Panc1 (cell line): Measurements from ENCODE around the gene SLC44A3. TPM values are rescaled to one million over a fixed set of nuclear protein-coding genes. Genes with fewer than 3 reads are reported as not detected.

Experiments used
- ATAC-seq: fragments of 200-7000 bp; cut with Tn5 transposase; 2 replicates; pipeline ENCODE4 v1.9.1; 2020; ENCODE audit warnings: mild to moderate bottlenecking, moderate library complexity
- BruUV-seq: library from RNA; stranded (reverse); fragments of 400-500 nt; replicated peaks from 2 replicates; lab custom pipeline; 2021; lab: Mats Ljungman, UMichigan
- CTCF ChIA-PET: fragments of 300-600 bp; sonication (Branson Sonifier 250); formaldehyde crosslinking; loops from one replicate; lab custom pipeline; 2022; ENCODE audit warnings: antibody characterized with exemption; lab: Charles Lee
- POLR2A ChIA-PET: fragments of 300-600 bp; sonication (Branson Sonifier 250); formaldehyde crosslinking; loops from one replicate; lab custom pipeline; 2022; ENCODE audit warnings: antibody characterized with exemption; lab: Charles Lee
- DNase-seq: peaks from one replicate; pipeline ENCODE4 v3.0.0-alpha.2; 2010; ENCODE audit warnings: low read depth, low spot score
- H3K27ac ChIP-seq: 2 replicates; pipeline ENCODE4 v1.5.1; 2011; ENCODE audit warnings: mild to moderate bottlenecking, low read length, inconsistent platforms
- H3K27me3 ChIP-seq: fragments of 200-500 bp; sonication (Bioruptor generic); 2 replicates; pipeline ENCODE4 v1.6.0; 2014; ENCODE audit warnings: low read length, inconsistent platforms; ENCODE audit not compliant: control insufficient read depth, insufficient read depth
- H3K36me3 ChIP-seq: fragments of 200-500 bp; sonication (Bioruptor generic); 2 replicates; pipeline ENCODE4 v1.5.1; 2014; ENCODE audit warnings: inconsistent platforms, mild to moderate bottlenecking, low read length, moderate library complexity; ENCODE audit not compliant: control insufficient read depth, insufficient read depth
- H3K4me1 ChIP-seq: 2 replicates; pipeline ENCODE4 v1.5.1; 2011; ENCODE audit warnings: inconsistent platforms, mild to moderate bottlenecking, low read length, moderate library complexity; ENCODE audit not compliant: control insufficient read depth, insufficient read depth
- H3K4me3 ChIP-seq, 2 experiments: 2 replicates each; pipeline ENCODE4 v1.5.1; 2011 to 2012; ENCODE audit warnings: low read depth in 2 of 2, low read length in 2 of 2, mild to moderate bottlenecking in 2 of 2, inconsistent platforms in 1 of 2, moderate library complexity in 1 of 2
- H3K9me3 ChIP-seq: fragments of 200-500 bp; sonication (Bioruptor generic); 2 replicates; pipeline ENCODE4 v1.5.1; 2014; ENCODE audit warnings: low read depth, mild to moderate bottlenecking, inconsistent platforms, low read length, moderate library complexity; ENCODE audit not compliant: control insufficient read depth, insufficient read depth
- CTCF ChIP-seq: fragments of 450-650 bp; IDR thresholded peaks from 2 replicates; pipeline ENCODE4 v1.5.1; 2017; ENCODE audit warnings: mild to moderate bottlenecking
- POLR2AphosphoS5 ChIP-seq: IDR thresholded peaks from 2 replicates; pipeline ENCODE4 v1.6.1; 2012; ENCODE audit warnings: mild to moderate bottlenecking, low read depth, low read length, moderate library complexity
- SIN3A ChIP-seq: IDR thresholded peaks from 2 replicates; pipeline ENCODE4 v1.6.1; 2012; ENCODE audit warnings: low read depth, mild to moderate bottlenecking, low read length, moderate library complexity, borderline replicate concordance; ENCODE audit not compliant: insufficient read depth
- TCF7L2 ChIP-seq: IDR thresholded peaks from 2 replicates; pipeline ENCODE4 v1.6.1; 2011; ENCODE audit warnings: mild to moderate bottlenecking, low read depth, low read length, inconsistent platforms
- in situ Hi-C: cut with HindIII; loops from 2 replicates; pipeline ENCODE4 v1.10.0; 2016; ENCODE audit warnings: low sequenced_read_pairs, low pct_unique_long_range_greater_than_20kb
- intact Hi-C: fragments of 100-400 bp; cut with micrococcal nuclease; formaldehyde crosslinking; loops from one replicate; pipeline ENCODE4 v1.10.0; 2022; ENCODE audit not compliant: unreplicated experiment
- total RNA-seq: library from RNA; stranded (reverse); gene quantifications from one replicate; pipeline ENCODE4 v1.2.1, GENCODE V29; 2021; ENCODE audit not compliant: unreplicated experiment
- TF ChIP-seq, protein P1 (sequence below), 2 experiments: IDR thresholded peaks; 2 replicates each; pipeline ENCODE4 v1.6.1; 2011 to 2012; ENCODE audit warnings: low read depth in 2 of 2, control low read depth in 1 of 2, low read length in 1 of 2, mild to moderate bottlenecking in 1 of 2, moderate library complexity in 1 of 2; ENCODE audit not compliant: insufficient read depth in 1 of 2

Gene SLC44A3
- total RNA-seq, 1 experiment from 2014 or later = 1.3 TPM

- no peak for DNase-seq
- TF ChIP-seq SIN3A = no peak
- TF ChIP-seq TCF7L2 = no peak
- TF ChIP-seq, protein P1, sequence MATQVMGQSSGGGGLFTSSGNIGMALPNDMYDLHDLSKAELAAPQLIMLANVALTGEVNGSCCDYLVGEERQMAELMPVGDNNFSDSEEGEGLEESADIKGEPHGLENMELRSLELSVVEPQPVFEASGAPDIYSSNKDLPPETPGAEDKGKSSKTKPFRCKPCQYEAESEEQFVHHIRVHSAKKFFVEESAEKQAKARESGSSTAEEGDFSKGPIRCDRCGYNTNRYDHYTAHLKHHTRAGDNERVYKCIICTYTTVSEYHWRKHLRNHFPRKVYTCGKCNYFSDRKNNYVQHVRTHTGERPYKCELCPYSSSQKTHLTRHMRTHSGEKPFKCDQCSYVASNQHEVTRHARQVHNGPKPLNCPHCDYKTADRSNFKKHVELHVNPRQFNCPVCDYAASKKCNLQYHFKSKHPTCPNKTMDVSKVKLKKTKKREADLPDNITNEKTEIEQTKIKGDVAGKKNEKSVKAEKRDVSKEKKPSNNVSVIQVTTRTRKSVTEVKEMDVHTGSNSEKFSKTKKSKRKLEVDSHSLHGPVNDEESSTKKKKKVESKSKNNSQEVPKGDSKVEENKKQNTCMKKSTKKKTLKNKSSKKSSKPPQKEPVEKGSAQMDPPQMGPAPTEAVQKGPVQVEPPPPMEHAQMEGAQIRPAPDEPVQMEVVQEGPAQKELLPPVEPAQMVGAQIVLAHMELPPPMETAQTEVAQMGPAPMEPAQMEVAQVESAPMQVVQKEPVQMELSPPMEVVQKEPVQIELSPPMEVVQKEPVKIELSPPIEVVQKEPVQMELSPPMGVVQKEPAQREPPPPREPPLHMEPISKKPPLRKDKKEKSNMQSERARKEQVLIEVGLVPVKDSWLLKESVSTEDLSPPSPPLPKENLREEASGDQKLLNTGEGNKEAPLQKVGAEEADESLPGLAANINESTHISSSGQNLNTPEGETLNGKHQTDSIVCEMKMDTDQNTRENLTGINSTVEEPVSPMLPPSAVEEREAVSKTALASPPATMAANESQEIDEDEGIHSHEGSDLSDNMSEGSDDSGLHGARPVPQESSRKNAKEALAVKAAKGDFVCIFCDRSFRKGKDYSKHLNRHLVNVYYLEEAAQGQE (IDR thresholded peaks at IDR 0.05; ENCODE audit: insufficient read depth in 1 of 2, low read depth in 2 of 2, low read length in 1 of 2) = no peak
- no peak for TF ChIP-seq CTCF
- TF ChIP-seq POLR2AphosphoS5 = no peak
- Histone ChIP-seq H3K36me3 (no peaks in the 10 kb centered on the region), H3K9me3 (no peaks in the 10 kb centered on the region), H3K4me1 (no peaks in the 10 kb centered on the region), H3K27ac (no peak overlapping the region), H3K27me3 (no peaks in the 10 kb centered on the region), H3K4me3 (no peak overlapping the region)
- ChIA-PET POLR2A (no interaction called here), CTCF (no interaction called here)
- no TSS peak for BruUV-seq
- intact Hi-C loops = no loop called here
- in situ Hi-C loops = no loop called here
- no peak for ATAC-seq
Observed at GRCh38 chr1:94843430-94843829, 23.3 kb downstream of the SLC44A3 start.

DNA sequence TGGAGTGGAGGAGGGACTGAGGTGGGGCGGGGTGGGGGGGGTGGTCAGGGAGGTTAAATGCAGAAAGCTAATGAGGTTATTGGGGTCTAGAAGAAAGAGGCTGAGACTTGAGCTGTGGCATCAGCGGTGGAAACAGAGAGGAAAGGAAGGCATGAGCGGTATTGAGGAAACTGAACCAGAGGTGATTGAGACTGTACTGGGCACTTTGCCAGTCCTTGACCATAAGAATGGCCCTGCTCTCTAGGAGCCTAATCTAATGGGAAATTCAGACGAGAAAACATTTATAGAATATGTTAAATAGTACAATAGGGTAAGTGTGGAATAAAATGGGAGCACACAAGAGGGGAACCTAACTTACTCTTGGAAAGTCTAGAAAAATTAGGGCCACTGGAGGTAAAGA is 23.7 kb downstream of the SLC44A3 start:
- ATAC-seq (no peak), DNase-seq (no peak)
- no peaks in the 10 kb centered on the region for H3K27me3 ChIP-seq
- ChIA-PET POLR2A (no interaction called here), CTCF (no interaction called here)
- in situ Hi-C loops = no loop called here
- TF ChIP-seq POLR2AphosphoS5 = no peak
- no peak for TF ChIP-seq CTCF
- no peak for TF ChIP-seq TCF7L2
- TF ChIP-seq SIN3A = no peak
- H3K27ac ChIP-seq = no peak overlapping the region
- no peaks in the 10 kb centered on the region for H3K4me1 ChIP-seq
- no peaks in the 10 kb centered on the region for H3K9me3 ChIP-seq
- no TSS peak for BruUV-seq
- no peaks in the 10 kb centered on the region for H3K36me3 ChIP-seq
- H3K4me3 ChIP-seq = no peak overlapping the region
- intact Hi-C loops = no loop called here
